ENCODE data around the gene MINDY4.
A peak's percentile ranks its signal among the peaks of the same experiment; 100 is the strongest.

The MINDY4 gene

GRCh38 chr7:30776971-30777370, 5.8 kb downstream of the MINDY4 start:
- DNase-seq = no peak

DNA sequence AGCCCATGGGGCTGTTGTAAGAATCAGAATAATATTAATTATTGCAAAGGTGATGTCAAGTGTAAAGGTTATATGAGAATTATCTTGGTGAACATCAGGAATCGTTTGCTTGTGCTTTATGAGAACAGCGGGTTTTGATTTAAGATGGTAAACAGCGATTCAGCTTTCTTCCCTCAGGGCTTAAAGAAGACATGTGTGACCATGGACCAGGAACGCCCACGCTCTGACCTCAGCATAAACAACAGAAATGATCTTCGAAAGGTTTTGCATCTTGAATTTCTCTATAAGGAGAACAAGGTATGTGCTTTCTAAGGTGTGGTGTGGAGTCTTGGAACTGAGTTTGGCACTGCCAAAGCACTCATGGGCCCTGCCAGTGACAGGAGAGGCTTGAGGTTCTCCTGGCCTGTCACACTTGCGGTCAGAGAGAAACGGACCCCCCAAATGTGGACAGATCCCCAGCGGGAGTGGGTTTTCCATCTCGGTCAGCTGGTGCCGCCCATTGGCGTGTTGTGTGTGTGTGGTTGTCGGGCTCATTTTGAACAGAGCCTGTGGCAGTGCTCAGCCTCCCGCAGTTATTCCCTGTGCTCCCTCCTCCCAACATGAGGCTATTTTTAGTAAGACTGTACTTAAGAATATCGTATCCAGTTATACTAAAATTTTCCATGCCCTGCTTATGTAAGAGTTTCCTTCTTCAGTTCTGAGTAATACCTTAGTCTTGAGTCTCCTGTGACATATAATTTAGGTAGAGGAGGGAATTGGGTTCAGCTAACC, 7.2 kb downstream of the MINDY4 start:
- DNase-seq = no peak

GRCh38 chr7:30779574-30779973, 8.4 kb downstream of the MINDY4 start:
- DNase-seq = no peak

GRCh38 chr7:30780941-30781340, 9.7 kb downstream of the MINDY4 start:
- DNase-seq = no peak

- DNase-seq = no peak
Observed at GRCh38 chr7:30782690-30783089, 11.5 kb downstream of the MINDY4 start.

DNA sequence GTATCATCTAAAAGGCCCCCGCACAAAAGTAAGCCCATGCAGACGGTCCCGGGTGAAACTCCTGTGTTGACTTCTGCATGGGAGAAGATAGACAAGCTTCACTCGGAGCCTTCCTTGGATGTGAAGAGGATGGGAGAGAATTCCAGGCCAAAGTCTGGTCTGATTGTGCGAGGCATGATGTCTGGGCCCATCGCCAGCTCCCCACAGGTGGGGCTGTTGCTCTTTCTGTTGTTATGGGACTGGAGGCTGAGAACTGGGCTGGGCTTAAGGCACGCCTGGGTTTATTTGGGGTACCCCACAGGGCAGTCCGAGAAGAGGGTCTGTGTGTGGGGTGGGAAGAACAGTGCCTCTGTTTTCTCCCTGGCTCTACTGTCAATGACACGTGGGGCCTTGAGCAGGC, 14.6 kb downstream of the MINDY4 start:
- DNase-seq = no peak

- no peak for DNase-seq
Observed at GRCh38 chr7:30787486-30787885, 16.3 kb downstream of the MINDY4 start.

- no peak for DNase-seq
Observed at GRCh38 chr7:30788640-30789333, 17.6 kb downstream of the MINDY4 start.

DNA sequence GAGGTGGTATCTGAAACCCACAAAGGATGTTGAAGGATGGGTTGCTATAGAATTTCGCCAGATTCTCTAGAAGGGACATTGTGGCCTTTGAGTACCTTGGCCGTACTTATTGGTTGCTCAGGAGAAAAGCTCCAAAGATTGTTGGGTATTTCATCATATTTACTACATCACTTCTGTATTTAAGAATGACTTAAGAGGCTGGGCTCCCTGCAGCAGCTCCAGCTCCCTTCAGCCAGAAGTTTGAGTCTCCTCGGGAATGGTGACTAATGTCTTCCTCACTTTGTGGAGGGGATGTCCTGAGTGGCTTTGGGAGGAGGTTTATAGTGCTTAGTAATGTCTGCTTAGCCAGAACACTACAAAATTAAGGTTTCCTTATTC, 18.1 kb downstream of the MINDY4 start:
- DNase-seq = no peak

- DNase-seq = no peak
Observed at GRCh38 chr7:30790356-30790755, 19.1 kb downstream of the MINDY4 start.

DNA sequence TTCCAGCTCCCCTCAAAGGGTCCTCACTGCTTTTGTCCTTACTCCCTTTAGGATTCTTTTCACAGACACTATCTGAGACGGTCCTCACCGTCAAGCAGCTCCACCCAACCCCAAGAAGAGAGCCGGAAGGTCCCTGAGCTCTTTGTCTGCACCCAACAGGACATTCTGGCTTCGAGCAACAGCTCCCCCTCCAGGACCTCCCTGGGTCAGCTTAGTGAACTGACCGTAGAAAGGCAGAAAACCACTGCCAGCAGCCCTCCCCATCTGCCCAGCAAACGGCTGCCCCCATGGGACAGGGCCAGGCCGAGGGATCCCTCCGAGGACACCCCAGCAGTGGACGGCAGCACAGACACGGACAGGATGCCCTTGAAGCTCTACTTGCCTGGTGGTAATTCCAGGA, 19.9 kb downstream of the MINDY4 start:
- DNase-seq = no peak

DNA sequence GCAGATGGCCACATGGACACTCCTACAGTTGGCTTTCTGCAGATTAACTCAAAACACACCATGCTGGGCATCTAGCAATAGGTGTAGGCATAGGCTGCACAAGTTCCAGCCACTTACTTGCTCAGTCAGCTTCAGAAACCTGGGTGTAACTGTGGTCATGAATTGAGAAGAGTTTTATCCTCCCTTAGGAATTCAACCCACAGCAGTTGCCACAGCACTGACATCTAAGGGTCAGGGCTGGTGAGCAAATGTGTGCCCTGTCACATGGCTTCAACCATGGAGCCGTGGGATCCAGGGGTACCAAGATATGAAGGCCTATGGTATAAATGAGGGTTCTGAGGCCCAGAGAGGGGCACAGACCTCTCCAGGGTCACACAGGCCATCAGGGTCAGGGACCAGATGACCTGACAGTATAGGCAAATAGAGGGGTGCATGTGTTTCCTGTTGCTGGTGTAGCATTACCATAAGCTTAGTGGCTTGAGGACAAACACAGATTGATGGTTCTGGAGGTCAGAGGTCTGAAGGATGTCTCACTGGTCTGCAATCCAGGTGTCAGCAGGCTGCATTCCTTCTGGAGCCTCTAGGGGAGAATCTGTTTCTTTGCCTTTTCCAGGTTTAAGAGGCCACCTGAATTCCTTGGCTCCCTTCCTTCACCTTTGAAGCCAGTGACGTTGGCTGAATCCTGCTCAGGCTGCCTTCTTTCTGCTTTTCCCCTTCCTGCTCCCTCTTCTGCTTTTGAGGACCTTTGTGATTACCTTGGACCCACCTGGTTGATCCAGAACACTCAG, 24.1 kb downstream of the MINDY4 start:
- DNase-seq = no peak

- DNase-seq = no peak
Observed at GRCh38 chr7:30796105-30796869, 25.1 kb downstream of the MINDY4 start.

DNA sequence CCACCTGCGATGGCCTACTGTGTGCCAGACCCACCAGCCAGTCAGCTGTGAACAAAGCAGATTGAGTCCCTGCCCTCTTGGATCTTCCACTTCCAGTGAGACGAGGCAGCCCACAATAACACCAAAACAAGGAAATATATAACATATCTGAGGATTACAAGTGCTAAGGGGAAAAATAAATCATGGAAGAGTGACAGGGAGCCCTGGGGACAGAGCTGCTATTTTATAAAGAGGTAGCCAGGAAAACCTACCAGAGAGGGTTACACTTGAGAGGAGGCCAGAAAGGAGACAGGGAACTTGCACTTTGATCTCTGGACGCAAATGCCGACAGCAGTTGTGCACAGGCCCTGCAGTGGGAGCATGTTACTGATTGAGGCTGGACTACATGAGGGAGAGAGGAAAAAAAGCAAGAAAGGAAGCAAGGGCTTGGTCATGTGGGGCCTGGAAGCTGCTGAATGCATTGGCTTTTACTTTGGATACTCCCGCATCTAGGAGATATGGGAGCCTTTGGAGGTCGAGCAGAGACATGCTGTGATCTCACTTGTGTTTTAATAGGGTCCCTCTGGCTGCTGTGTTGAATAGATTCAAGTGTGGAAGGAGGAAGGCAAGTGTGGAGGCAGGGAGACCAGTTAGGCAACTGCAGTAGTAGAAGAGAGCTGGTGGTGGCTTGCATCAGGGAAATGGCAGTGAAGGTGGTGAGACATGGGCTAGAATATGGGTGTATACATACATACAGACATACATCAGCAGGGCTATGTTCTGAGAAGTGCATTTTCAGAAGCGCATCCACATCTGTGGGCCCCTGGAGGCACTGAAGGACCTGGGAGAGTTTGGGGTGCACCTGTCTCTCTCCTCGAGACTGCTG, 26.2 kb downstream of the MINDY4 start:
- no peak for DNase-seq

- no peak for DNase-seq
Observed at GRCh38 chr7:30799206-30799975, 28.2 kb downstream of the MINDY4 start.

DNA sequence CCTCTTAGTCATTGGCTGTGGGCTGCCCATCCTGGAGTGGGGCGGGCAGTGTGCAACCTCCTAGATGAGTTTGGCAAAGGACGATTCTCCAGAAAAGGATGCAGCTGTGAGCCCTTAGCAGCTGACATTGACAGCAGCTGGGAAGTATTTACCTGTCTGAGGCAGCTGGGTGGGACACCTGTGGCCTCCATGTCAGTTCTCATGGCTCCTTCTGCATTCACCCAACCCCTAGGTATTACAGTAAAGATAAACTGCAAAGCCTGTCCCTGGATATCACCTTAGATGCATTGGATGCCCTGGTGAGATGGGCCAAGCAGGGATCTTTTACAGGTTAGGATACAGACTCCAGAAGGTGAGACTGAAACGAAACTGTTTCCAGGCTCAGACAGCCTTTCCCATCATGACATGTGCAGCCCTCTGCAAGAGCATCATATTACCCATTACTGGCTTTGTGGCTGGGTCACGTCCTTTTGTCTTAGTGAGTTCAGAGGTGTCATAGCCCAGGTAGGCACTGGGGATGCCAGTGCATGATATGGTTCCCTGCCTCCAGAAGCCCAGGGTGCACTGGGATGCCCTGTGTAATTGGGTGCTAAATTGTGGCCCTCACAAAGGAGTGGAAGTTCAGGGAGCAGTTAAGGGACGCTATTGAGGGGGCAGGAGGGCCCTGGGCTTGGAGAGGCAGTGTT, 28.9 kb downstream of the MINDY4 start:
- DNase-seq = no peak

DNA sequence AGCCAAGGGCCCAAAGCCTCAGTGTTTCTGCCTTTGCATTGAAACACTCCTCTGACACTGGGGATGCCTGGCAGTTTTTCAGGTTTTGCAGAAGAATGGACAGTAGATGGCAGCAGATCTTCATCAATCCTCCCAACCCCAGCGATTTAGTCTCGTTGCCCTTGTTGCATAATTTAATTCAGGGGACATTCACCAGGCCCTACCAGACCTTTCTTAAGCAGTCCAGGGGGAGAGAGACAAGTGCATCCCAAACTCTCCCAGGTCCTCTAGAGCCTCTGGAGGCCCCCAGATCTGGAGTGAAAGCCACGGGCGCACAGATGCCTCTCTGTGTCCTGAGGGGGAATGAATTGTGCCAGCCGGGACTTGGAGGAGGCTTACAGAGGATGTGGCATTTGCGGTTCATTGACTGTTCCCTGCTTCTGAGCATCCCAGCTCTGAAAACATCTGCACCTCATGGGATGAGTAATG, 29.6 kb downstream of the MINDY4 start:
- peak; percentile 61 for DNase-seq

DNA sequence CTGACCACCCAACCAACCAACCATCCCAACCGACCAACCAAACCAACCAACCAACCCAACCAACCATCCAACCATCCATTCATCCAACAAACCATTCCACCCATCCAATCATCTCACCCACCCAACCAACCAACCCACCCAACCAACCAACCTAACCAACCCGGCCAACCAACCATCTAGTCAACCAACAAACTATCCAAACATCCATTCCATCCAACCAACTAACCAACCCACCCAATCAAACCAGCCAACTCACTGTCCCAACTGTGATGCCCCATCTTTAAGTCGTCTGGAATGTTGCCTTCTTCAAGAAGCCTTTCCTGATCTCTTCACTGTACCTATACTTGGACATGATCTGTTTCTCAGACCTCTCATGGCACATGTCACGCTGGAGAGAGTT, 31.6 kb downstream of the MINDY4 start:
- DNase-seq = no peak

DNA sequence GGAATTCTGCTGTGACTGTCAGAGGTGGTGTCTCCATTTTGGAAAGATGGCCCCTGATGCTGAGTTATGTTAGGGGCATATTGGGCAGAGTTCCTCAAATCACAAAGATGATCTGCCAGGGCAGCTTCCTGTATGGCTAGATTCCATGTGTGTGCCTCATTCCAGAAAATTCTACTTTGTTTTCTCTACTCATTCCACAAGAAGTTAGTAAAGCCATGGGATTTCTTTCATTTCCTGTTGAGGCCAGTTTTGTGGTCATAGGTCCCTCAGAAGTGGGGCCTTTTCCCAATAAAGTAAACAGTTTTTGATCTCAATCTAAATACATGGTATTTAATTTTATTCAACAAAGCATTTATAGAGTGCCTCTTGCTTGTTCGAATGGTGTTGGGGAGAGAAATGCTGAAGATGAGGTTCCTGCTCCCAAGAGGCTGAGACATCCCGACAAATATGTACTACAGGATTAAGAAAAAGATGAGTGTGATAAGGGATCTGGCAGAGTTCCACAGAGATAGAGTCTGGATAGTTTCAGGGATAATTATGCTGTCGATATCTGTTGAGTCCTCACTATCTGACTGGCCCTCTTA, 33.0 kb downstream of the MINDY4 start:
- no peak for DNase-seq

DNA sequence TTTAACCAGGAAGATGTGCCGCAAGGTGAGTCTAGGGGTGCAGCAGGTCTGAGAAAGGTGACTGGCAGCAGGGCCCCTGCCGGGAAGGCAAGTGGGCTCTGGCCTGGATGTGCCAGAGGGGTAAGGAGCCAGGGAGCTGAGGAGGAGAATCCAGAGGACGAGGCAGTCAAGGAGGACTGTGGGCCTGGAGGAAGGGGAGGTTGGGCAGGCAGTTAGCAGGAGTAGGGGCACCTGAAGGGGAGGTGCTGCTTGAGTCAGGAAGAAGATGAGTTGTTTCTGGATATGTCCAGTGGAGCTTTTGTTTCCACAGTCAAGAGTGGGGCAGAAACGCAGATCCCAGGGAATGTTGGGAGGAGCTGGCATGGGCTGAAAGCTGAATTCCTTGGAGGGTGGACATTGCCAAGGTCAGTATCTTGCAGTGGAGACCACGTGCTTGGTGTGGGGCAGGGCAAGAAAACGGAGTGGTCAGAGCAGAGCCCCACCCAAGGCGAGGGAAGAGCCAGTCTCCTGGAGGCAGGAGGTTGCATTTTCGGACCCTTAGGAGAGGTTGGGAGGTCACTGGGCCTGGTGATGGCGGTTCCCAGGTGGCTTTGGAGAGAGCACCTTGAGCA, 34.0 kb downstream of the MINDY4 start:
- DNase-seq = no peak

All from NCI-H2171 (cell line).